Heart left ventricle (tissue), 16 donors: Measurements from ENCODE around the gene LRRC32. TPM values are rescaled to one million over a fixed set of nuclear protein-coding genes. Genes with fewer than 3 reads are reported as not detected.

Experiments used
- ATAC-seq, 4 donors: fragments of 200-7000 bp; cut with Tn5 transposase; one replicate each; pipeline ENCODE4 v1.9.1; 2020 to 2022; ENCODE audit warnings: moderate library complexity in 4 of 4, mild to moderate bottlenecking in 3 of 4, moderate number of reproducible peaks in 1 of 4
- DNase-seq, 5 donors: peaks; one replicate each; pipeline ENCODE4 v3.0.0-alpha.2; 2020
- H3K27ac ChIP-seq, 12 donors: fragments of 200-600 bp; sonication (generic) in 4 of 12; one replicate each; pipeline versions ENCODE4 v1.5.0 to v1.8.0; 2016 to 2022; ENCODE audit warnings: mild to moderate bottlenecking in 2 of 12
- H3K27me3 ChIP-seq, 9 donors: fragments of 200-600 bp; sonication (generic) in 2 of 9; one replicate each; pipeline versions ENCODE4 v1.5.1 to v1.8.0; 2016 to 2022; ENCODE audit warnings: mild to moderate bottlenecking in 3 of 9
- H3K36me3 ChIP-seq, 9 donors: fragments of 200-600 bp; sonication (generic) in 2 of 9; one replicate each; pipeline versions ENCODE4 v1.5.0 to v1.8.0; 2018 to 2022; ENCODE audit warnings: mild to moderate bottlenecking in 2 of 9
- H3K4me1 ChIP-seq, 12 donors: fragments of 200-600 bp; sonication (generic) in 4 of 12; one replicate each; pipeline versions ENCODE4 v1.5.0 to v1.8.0; 2016 to 2022; ENCODE audit warnings: mild to moderate bottlenecking in 3 of 12
- H3K4me3 ChIP-seq, 12 donors: fragments of 200-600 bp; sonication (generic) in 4 of 12; one replicate each; pipeline versions ENCODE4 v1.5.0 to v1.8.0; 2017 to 2022; ENCODE audit warnings: mild to moderate bottlenecking in 9 of 12, moderate library complexity in 4 of 12
- H3K9me3 ChIP-seq, 12 donors: fragments of 200-600 bp; sonication (generic) in 4 of 12; one replicate each; pipeline versions ENCODE4 v1.5.0 to v1.8.0; 2016 to 2022; ENCODE audit warnings: mild to moderate bottlenecking in 1 of 12
- POLR2A ChIP-seq, 2 donors: fragments of 450-650 bp; IDR thresholded peaks; one replicate each; pipeline ENCODE4 v1.6.1; 2017; ENCODE audit warnings: antibody characterized with exemption in 2 of 2, mild to moderate bottlenecking in 2 of 2, moderate library complexity in 2 of 2
- WGBS, 4 donors: extraction: QIAGEN DNeasy Blood & Tissue Kit in 2 of 4; methylation state at CpG; one replicate each; pipeline versions ENCODE4 v1.1.5 to v1.1.7; 2013 to 2018; 5-methylcytosine and 5-hydroxymethylcytosine counted together
- intact Hi-C, 10 donors: fragments of 100-400 bp; cut with DNase I; formaldehyde crosslinking; loops; one replicate each; pipeline versions ENCODE4 v1.11.1 to v1.14.2; 2022
- polyA plus RNA-seq, 2 donors: library from polyadenylated mRNA; stranded (reverse); fragments of 200-250 nt; gene quantifications; one replicate each; pipeline ENCODE4 v1.2.3, GENCODE V29; 2013
- total RNA-seq, 9 donors: library from RNA; depleted of rRNA in 2 of 9; stranded (reverse); fragments of >200 nt in 2 of 9; fragmentation: NEBNext Ultra II Directional in 3 of 9; extraction: Animal tissue kit (Norgen Biotek cat#: 25700) in 3 of 9; gene quantifications; one replicate each; pipeline versions ENCODE4 v1.1.0 to v1.2.4, GENCODE V29; 2016 to 2023
- TF ChIP-seq, protein P1 (sequence below), 12 donors: fragments of 200-600 bp; sonication (generic) in 4 of 12; IDR thresholded peaks; one replicate each; pipeline versions ENCODE4 v1.5.0 to v1.8.0; 2018 to 2022; ENCODE audit warnings: antibody characterized with exemption in 12 of 12, mild to moderate bottlenecking in 5 of 12
- donor health status: ischemic (EF 13 %, LVEDD 7.1; RV severe dilation, severe dysfunction).
- donor health status: healthy with polysubstance abuse.
- donor health status: DM: no; HTN: yes; CAD: no.
- donor health status: DM: no; HTN: no; CAD: no.
- donor health status: ischemic (EF 25% LVEDD 6.9; RV normal size, moderate dysfunction).
- donor health status: ischemic (EF 25% LVEDD 5.7; RV mildly dilated, moderate dysfunction).
- donor health status: healthy.
- donor health status: DM: yes; HTN: yes; CAD: no.
- donor health status: ischemic (EF 35%, LVEDD 5.7; RV mildly dilated, moderate dysfunction).
- donor health status: nonischemic (EF 11% LVEDD 7.7; RV severe dilation, severe dysfunction).
- donor health status: DM: yes; HTN: yes; CAD: no.
- donor health status: PGD.
- donor health status: ischemic (EF 29% LVEDD 5.4; RV normal size, mild dysfunction).
- donor health status: nonischemic (EF 23%, LVEDD 6.1; RV moderate dilation, normal function).

Gene LRRC32
- total and polyA plus RNA-seq, 11 donors: 20.1 to 79.0 (median 44.6) TPM

DNA sequence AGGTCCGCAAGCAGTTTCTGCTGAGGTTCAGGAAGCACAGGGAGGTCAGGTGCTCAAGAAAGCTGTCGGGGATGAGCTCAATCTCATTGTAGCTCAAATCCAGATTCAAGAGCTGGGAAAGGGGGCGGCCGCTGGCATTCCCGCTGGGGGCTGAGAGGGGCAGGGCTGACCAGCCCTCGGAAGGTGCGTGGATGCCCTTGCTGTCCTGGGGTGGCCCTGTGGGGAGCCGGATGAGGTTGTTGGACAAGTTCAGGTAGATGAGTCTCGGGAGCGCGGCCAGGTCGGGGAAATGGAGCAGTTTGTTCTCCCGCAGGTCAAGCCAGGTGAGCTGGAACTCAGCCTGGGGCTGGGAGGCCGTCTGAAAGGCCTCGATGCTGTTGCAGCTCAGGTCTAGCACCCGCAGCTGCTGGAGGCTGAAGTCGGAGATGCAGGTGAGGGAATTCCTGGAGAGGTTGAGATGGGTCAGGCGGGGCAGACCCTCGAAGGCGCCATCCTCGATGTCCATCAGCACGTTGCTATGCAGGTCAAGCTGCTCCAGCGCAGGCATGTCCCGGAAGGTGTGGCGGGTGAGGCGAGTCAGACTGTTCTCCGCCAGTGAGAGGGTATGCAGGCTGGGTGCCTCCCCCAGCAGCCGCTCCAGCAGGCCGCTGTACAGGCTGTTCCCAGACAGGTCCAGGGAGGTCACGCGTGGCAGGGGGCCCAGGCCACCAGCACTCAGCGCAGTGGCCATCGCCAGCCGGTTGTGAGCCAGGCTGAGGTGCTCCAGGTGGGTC is 9.8 kb downstream of the LRRC32 start:
- DNase-seq (peak in 3 of 5 donors; percentile 4 to 28 (median 27)), ATAC-seq (no peak)
- no peaks in the 10 kb centered on the region for H3K27me3 ChIP-seq
- no peak overlapping the region for H3K4me3 ChIP-seq
- peaks cover 4 to 70% (median 34%) of the 10 kb centered on the region in 12 donors for H3K4me1 ChIP-seq
- H3K9me3 ChIP-seq: no peaks in the 10 kb centered on the region
- no peak overlapping the region for H3K27ac ChIP-seq
- WGBS, 4 donors: 88 to 93% (median 93%) methylated on average over 31 to 34 of the region's 34 CpGs
- no peak for TF ChIP-seq POLR2A (IDR thresholded peaks at IDR 0.05)
- TF ChIP-seq, protein P1, sequence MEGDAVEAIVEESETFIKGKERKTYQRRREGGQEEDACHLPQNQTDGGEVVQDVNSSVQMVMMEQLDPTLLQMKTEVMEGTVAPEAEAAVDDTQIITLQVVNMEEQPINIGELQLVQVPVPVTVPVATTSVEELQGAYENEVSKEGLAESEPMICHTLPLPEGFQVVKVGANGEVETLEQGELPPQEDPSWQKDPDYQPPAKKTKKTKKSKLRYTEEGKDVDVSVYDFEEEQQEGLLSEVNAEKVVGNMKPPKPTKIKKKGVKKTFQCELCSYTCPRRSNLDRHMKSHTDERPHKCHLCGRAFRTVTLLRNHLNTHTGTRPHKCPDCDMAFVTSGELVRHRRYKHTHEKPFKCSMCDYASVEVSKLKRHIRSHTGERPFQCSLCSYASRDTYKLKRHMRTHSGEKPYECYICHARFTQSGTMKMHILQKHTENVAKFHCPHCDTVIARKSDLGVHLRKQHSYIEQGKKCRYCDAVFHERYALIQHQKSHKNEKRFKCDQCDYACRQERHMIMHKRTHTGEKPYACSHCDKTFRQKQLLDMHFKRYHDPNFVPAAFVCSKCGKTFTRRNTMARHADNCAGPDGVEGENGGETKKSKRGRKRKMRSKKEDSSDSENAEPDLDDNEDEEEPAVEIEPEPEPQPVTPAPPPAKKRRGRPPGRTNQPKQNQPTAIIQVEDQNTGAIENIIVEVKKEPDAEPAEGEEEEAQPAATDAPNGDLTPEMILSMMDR (IDR thresholded peaks at IDR 0.05): no peak
- H3K36me3 ChIP-seq: peaks cover 0 to 86% (median 57%) of the 10 kb centered on the region in 9 donors
- intact Hi-C loops: no loop called here

DNA sequence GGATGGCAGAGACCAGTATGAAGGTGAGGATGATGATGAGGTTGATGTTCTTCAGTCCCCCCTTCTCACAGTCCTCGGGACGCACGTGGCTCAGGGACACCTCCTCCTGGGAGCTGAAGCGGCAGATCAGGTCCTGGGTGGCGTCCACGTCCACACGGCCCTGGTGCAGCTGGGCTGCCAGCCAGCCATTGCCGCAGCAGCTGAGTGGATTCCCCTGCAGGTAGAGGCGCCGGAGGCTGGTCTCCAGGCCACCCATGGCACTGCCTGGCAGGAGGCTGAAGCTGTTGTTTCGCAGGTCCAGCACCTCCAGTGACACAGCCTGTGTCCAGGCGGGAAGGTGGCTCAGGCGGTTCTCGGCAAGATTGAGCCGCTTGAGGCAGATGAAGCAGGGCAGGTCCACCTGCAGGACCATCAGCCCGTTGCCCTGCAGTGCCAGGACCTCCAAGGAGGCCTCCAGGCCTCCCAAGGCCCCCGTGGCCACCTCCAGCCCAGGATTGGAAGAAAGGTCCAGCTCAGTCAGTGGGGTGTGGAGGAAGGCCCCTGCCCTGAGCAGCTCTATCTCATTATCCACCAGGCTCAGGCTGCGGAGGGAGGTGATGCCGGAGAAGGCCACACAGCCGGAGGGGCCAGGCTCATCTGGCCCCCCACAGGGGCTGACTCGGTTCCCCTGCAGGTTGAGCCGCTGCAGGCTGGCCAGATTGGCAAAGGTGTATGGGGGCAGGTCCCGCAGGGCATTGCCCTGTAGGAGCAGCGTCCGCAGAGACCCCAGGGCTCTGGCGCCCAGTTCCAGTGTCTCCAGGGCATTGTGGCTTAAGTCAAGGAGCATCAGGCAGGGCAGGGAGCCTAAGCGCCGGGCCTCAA is 10.6 kb downstream of the LRRC32 start:
- Histone ChIP-seq H3K36me3 (peaks cover 0 to 78% (median 54%) of the 10 kb centered on the region in 9 donors), H3K27me3 (no peaks in the 10 kb centered on the region), H3K4me1 (peaks cover 4 to 70% (median 29%) of the 10 kb centered on the region in 12 donors), H3K4me3 (no peak overlapping the region), H3K27ac (no peak overlapping the region), H3K9me3 (no peaks in the 10 kb centered on the region)
- ATAC-seq (no peak), DNase-seq (peak in 3 of 5 donors; percentile 3 to 30 (median 20))
- TF ChIP-seq, protein P1 (IDR thresholded peaks at IDR 0.05): no peak
- no peak for TF ChIP-seq POLR2A (IDR thresholded peaks at IDR 0.05)
- 90 to 95% (median 93%) methylated on average over 19 to 28 of the region's 28 CpGs for WGBS, 4 donors
- intact Hi-C loops: no loop called here

DNA sequence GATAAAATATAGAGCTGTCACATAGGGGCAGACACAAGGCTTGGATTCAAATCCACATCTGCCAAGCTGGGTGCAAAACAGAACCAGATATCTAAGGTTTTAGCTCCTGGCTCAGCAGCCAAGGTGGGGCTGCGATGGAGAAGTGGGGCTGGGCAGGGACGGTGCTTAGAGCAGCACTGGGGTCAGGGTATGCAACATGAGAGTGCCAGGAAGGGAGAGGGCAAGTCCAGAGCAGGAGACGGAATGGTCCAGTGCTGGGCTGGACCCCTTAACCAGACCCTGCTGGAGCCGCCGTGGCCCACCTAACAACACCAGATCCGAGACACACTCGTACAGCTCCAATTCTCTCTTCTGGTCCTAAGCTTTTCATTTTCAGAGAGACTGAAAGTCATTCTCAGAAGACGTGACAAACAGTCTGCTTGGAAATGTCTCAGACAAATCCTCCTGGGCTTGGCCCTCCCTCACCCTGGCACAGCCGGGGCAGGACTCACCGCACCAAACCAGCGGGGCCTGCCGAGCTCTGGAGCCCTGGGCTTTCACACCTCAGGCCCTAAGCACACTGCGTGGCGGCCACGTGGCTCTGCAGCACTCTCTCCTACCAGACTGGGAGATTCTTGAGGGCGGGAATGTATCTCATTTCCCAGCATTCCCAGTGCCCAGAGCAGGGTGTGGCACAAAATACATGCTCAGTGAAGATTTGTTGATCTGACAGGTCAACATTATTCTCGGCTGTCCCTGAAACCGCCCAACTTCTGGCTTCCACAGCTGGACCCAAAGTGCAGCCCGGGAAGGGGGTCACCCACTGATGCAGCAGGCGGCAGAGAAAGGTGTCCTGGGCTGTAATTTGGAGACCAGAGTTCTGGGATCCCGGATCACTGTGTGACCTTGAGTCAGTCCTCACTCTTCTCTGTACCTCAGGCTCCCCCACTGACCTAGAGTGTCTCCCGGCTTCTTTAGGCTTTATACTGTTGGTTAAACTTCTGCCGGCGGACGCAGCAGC is 11.6 kb downstream of the LRRC32 start:
- no peak for ATAC-seq
- intact Hi-C loops: no loop called here
- 86 to 92% (median 90%) methylated on average over 15 to 25 of the region's 25 CpGs for WGBS, 4 donors
- TF ChIP-seq, protein P1 (IDR thresholded peaks at IDR 0.05): no peak
- DNase-seq: peak in 2 of 5 donors; percentile 17 to 22
- no peaks in the 10 kb centered on the region for H3K27me3 ChIP-seq
- peak overlapping the region in 2 of 12 donors; percentile 14 to 21 for H3K27ac ChIP-seq
- peaks cover 0 to 70% (median 49%) of the 10 kb centered on the region in 9 donors for H3K36me3 ChIP-seq
- H3K4me1 ChIP-seq: peaks cover 4 to 70% (median 29%) of the 10 kb centered on the region in 12 donors
- no peak overlapping the region for H3K4me3 ChIP-seq
- no peaks in the 10 kb centered on the region for H3K9me3 ChIP-seq
